ENCODE measurements around the gene RPL22. TPM values are rescaled to one million over a fixed set of nuclear protein-coding genes. Genes with fewer than 3 reads are reported as not detected.
A peak's percentile ranks its signal among the peaks of the same experiment; 100 is the strongest.

The RPL22 gene
- total and polyA plus RNA-seq, 2 of the 13 experiments (the other 11 are each of a cell fraction or from before 2014, with no cell fraction given) = 214 to 545 TPM

DNA sequence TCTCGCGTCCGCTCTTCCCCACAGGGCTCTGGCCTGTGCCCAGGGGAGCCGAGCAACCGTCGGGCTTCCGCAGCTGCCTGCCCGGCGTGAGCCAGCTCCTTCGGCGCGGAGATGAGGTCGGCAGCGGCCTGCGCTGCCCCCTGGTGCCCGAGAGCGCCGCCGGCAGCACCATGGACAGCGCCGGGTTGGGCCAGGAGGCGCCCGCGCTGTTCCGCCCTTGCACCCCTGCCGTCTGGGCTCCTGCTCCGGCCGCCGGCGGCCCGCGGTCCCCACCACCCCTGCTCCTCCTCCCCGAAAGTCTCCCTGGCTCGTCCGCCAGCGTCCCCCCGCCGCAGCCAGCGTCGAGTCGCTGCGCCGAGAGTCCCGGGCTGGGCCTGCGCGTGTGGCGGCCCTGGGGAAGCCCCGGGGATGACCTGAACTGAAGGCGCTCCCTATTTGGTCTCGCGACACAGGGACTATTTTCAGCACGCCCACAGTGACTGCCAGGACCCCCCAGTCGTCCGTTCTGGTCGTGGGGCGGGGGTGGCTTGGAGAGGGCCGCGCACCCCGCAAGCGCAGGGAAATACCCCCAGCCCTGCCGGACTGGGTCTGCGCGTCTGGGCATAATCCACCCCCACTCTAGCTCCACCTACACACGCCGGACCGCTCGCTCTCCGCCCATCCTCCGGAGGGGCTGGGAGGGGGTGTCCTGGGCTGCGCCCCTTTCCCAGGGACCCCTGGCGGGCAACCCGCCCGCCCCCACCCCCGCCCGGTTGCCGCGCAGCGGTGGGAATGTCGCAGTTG, 45.9 kb upstream of the RPL22 start:
- no peak overlapping the region for H3K27ac ChIP-seq (ENCODE audit: extremely low read length, insufficient read depth, low read length)
- ATAC-seq = peak; percentile 56
- BruUV-seq (replicated peaks) = no TSS peak
- H3K4me3 ChIP-seq (replicated peaks in 1 of 3; ENCODE audit: insufficient read depth in 1 of 3, low read depth in 2 of 3, low read length in 3 of 3) = peak overlapping the region in 2 of 3 experiments; percentile 27 to 44; a peak in 3 of 6 replicates
- intact Hi-C loops (cut with micrococcal nuclease; ENCODE audit: unreplicated experiment) (loop anchor here (5.0 to 10.0 kb wide), 2 partner anchors 140 to 147 kb away; partner anchors contain the start of gene ACOT7), in situ Hi-C loops (cut with HindIII; ENCODE audit: extremely low pct_ligation_motif_present, low pct_unique_long_range_greater_than_20kb) (loop anchor here (5.0 to 10.0 kb wide), 3 partner anchors 37 to 170 kb away; partner anchors contain the start of gene HES2)
- no peaks in the 10 kb centered on the region for H3K9me3 ChIP-seq (ENCODE audit: low read length)
- DNase-seq (ENCODE audit: low spot score) = peak; percentile 46
- no peak overlapping the region for H2AFZ ChIP-seq (ENCODE audit: low read length)
- H3K79me2 ChIP-seq (ENCODE audit: insufficient read depth, low read length) = no peaks in the 10 kb centered on the region
- peak overlapping the region; percentile 50 for H3K4me2 ChIP-seq (ENCODE audit: low read depth, low read length)
- H3K27me3 ChIP-seq (ENCODE audit: control insufficient read depth in 1 of 2, insufficient read depth in 2 of 2, low read length in 2 of 2) = peaks cover 15 to 63% of the 10 kb centered on the region in 2 experiments
- H4K20me1 ChIP-seq (ENCODE audit: insufficient read depth, low read length) = 0 out of 2 replicates have a peak, but pooled peaks cover 5% of the 10 kb centered on the region
- FAIRE-seq = no peak
- ChIA-PET POLR2A (interaction anchor here (0.8 to 1.1 kb wide), 2 partner anchors 10 to 39 kb away, joined by 3 to 4 read pairs; partner anchors contain the start of gene ICMT), CTCF (ENCODE audit: low intra/inter-chr PET ratio, low total read pairs) (interaction anchor here (0.9 to 3.4 kb wide), 5 partner anchors 18 to 192 kb away, joined by 4 to 39 read pairs (median 9); partner anchors contain the start of gene RNF207)
- no peak overlapping the region for H3K9ac ChIP-seq (ENCODE audit: insufficient read depth, low read depth, low read length)
- no peaks in the 10 kb centered on the region for H3K36me3 ChIP-seq (replicated peaks in 1 of 2; ENCODE audit: control insufficient read depth in 1 of 2, insufficient read depth in 2 of 2, low read length in 2 of 2)
- WGBS (ENCODE audit: low lambda C conversion rate) = 4% methylated on average over 45 of the region's 79 CpGs
- peaks cover 40% of the 10 kb centered on the region for H3K4me1 ChIP-seq (ENCODE audit: insufficient read depth, low read length)
- TF ChIP-seq IRF2 (CRISPR knock-in tag; IDR thresholded peaks at IDR 0.05) (peak; percentile 95), SMAD3 (CRISPR knock-in tag; IDR thresholded peaks at IDR 0.05) (peak; percentile 98), MTA3 (CRISPR knock-in tag; IDR thresholded peaks at IDR 0.05) (no peak), ZNF775 (CRISPR knock-in tag; IDR thresholded peaks at IDR 0.05; ENCODE audit: borderline replicate concordance) (no peak), RORA (CRISPR knock-in tag; IDR thresholded peaks at IDR 0.05) (no peak), KAT7 (CRISPR knock-in tag; IDR thresholded peaks at IDR 0.05; ENCODE audit: borderline replicate concordance) (peak; percentile 87; the same call in 1 of the 2 replicates), BCL6 (CRISPR knock-in tag; IDR thresholded peaks at IDR 0.05) (peak; percentile 77), NR2F2 (IDR thresholded peaks at IDR 0.05; ENCODE audit: borderline replicate concordance, low read depth) (no peak; the same call in 1 of the 2 replicates), HHEX (CRISPR knock-in tag; IDR thresholded peaks at IDR 0.05) (no peak), SRSF9 (IDR thresholded peaks at IDR 0.05; ENCODE audit: borderline replicate concordance, insufficient read depth, low read depth, low read length, poor library complexity, severe bottlenecking) (no peak), PPARG (CRISPR knock-in tag; conservative IDR thresholded peaks at IDR 0.05) (peak; percentile 80)
- TF ChIP-seq, protein P1, sequence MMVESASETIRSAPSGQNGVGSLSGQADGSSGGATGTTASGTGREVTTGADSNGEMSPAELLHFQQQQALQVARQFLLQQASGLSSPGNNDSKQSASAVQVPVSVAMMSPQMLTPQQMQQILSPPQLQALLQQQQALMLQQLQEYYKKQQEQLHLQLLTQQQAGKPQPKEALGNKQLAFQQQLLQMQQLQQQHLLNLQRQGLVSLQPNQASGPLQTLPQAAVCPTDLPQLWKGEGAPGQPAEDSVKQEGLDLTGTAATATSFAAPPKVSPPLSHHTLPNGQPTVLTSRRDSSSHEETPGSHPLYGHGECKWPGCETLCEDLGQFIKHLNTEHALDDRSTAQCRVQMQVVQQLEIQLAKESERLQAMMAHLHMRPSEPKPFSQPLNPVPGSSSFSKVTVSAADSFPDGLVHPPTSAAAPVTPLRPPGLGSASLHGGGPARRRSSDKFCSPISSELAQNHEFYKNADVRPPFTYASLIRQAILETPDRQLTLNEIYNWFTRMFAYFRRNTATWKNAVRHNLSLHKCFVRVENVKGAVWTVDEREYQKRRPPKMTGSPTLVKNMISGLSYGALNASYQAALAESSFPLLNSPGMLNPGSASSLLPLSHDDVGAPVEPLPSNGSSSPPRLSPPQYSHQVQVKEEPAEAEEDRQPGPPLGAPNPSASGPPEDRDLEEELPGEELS (CRISPR knock-in tag; IDR thresholded peaks at IDR 0.05) = peak; percentile 67
- TF ChIP-seq, protein P2, sequence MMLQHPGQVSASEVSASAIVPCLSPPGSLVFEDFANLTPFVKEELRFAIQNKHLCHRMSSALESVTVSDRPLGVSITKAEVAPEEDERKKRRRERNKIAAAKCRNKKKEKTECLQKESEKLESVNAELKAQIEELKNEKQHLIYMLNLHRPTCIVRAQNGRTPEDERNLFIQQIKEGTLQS (CRISPR knock-in tag; IDR thresholded peaks at IDR 0.05) = peak; percentile 94
- TF ChIP-seq, protein P3, sequence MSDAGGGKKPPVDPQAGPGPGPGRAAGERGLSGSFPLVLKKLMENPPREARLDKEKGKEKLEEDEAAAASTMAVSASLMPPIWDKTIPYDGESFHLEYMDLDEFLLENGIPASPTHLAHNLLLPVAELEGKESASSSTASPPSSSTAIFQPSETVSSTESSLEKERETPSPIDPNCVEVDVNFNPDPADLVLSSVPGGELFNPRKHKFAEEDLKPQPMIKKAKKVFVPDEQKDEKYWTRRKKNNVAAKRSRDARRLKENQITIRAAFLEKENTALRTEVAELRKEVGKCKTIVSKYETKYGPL (CRISPR knock-in tag; IDR thresholded peaks at IDR 0.05) = peak; percentile 95
- TF ChIP-seq, protein P4, sequence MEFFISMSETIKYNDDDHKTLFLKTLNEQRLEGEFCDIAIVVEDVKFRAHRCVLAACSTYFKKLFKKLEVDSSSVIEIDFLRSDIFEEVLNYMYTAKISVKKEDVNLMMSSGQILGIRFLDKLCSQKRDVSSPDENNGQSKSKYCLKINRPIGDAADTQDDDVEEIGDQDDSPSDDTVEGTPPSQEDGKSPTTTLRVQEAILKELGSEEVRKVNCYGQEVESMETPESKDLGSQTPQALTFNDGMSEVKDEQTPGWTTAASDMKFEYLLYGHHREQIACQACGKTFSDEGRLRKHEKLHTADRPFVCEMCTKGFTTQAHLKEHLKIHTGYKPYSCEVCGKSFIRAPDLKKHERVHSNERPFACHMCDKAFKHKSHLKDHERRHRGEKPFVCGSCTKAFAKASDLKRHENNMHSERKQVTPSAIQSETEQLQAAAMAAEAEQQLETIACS (CRISPR knock-in tag; IDR thresholded peaks at IDR 0.05) = peak; percentile 57
- TF ChIP-seq, protein P5, sequence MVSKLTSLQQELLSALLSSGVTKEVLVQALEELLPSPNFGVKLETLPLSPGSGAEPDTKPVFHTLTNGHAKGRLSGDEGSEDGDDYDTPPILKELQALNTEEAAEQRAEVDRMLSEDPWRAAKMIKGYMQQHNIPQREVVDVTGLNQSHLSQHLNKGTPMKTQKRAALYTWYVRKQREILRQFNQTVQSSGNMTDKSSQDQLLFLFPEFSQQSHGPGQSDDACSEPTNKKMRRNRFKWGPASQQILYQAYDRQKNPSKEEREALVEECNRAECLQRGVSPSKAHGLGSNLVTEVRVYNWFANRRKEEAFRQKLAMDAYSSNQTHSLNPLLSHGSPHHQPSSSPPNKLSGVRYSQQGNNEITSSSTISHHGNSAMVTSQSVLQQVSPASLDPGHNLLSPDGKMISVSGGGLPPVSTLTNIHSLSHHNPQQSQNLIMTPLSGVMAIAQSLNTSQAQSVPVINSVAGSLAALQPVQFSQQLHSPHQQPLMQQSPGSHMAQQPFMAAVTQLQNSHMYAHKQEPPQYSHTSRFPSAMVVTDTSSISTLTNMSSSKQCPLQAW (CRISPR knock-in tag; IDR thresholded peaks at IDR 0.05) = peak; percentile 52; the same call in 1 of the 2 replicates
